CD1c-positive myeloid dendritic cell (primary cell): ENCODE data around the gene GFRA1.
"Not testable (repeated sequence)": the region's sequence is repeated elsewhere in the genome, so short reads cannot be mapped to it uniquely, and the experiment has no call there.

ENCODE experiments used
- DNase-seq: peaks from one replicate; pipeline ENCODE4 v3.0.0-alpha.2; 2016; ENCODE audit errors: extremely low spot score

Gene GFRA1

DNA sequence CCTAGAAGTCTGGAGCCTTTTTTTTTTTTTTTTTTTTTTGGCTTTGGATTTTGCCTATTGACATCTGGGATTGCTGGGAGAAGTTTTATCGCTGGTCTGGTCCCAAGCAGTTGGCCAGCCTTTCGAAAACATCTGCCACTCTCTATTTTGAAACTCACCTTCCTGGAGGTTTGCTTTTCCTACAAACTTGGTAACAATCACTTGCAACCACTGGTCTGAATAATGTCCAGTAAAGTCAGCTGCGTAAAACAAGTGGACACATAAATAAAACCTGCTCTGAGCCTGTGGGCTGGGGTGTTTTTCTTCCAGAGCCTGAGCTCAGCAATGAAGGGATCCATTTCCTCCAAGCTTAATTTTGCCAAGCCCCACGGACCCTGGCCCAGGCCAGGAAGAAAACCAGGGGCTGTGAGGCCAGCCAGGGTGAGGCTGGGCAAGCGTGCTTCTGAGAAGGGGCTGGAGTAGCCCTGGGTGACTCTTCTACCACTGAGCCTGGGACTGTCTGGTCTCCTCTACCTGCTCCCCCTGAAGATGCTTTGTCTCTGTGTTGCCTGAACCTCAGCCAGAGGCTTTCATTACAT, 202.2 kb downstream of the GFRA1 start:
- no peak for DNase-seq

DNA sequence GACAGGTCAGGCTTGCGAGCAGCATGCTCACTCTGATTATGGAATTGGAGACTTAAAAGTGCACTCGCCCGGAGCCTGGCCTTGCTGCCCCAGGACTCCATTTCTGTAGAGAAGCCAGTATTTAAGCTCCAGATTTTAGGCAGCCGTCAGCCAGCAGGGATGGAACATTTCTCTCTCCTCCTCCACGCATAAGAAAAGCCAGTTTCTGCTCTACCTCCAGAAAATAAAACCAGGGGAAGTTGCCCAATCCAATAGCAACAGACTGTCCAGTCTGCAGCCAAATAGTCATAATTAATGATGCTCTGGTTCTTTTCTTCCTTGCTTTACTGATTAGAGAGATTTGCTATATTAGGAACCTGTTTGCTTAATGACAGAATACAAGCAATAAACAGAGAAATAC, 203.2 kb downstream of the GFRA1 start:
- no peak for DNase-seq

DNA sequence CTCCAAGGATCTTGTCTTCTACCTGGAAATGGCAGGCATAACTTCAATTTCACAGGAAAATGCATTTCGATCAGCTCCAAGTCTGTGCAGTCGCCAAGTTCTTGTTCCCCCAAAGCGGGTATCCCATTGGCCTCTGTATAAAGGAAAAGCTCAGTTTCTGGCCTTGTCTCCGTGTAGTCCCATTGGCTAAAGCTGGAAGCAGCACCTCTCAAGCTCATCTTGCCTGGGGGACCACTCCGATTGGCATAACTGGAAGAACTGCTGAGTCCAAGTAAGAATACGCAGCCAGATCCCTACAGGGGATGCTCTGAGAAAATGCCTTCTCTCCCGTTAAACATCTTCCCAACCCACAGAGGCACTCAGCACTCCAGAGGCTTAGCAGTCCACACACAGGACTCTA, 205.2 kb downstream of the GFRA1 start:
- DNase-seq, result no peak

DNA sequence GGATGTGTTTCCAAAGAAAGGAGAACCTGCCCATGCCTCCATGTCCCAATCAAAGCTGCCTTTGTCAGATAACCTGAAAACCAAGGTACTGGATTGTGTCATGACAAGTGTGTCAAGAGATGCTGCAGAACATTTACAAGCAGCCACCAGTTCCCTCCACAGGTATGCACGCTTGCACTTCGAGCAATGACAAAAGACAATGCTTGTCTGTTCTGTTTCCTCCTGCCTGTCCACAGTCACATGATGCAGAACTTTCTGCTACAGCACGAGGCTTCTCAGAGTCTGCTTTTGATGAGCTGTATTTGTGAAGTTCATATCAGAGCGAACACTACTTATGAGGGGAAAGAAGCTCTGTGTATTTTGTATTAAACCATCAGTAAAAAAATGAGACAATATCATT, 209.9 kb downstream of the GFRA1 start:
- DNase-seq, result no peak

DNA sequence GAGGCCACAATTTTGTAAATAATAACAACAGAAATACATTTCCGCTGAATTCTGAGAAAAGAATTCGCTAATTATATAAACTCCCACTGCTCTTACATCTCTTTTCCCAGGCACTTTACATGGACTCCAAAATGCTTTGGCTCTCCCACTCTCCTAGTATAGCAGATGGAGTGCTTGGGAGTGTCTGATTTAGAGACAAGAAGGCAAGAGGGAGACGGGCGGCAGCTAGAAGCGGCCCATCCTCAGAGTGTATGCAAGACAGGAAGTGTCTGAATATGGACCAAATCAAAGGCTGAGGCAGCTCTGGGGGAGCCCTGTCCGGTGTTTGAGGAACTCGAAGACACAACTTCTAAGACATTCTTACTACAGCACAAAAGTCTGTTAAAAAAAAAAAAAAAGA, 212.1 kb downstream of the GFRA1 start:
- no peak for DNase-seq

DNA sequence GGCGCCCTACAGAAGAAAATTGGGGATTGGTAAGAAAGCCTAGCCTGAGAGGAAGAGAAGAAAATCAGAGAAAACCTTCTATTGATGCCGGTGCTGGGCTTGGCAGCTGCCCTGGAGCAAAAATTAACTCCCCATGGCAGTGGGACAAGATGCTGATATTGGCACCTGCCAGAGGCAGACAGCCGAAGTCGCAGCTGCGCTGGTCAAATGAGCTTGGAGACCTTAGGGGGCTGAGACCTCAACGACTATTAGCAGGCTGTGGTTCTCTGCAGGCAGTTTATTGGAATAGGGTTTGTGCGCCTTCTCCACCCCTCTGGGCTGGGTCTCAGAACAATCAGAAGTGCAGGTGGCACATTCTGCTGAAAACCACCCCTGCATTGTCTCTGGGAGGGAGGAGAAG, 213.7 kb downstream of the GFRA1 start:
- DNase-seq, result no peak

DNA sequence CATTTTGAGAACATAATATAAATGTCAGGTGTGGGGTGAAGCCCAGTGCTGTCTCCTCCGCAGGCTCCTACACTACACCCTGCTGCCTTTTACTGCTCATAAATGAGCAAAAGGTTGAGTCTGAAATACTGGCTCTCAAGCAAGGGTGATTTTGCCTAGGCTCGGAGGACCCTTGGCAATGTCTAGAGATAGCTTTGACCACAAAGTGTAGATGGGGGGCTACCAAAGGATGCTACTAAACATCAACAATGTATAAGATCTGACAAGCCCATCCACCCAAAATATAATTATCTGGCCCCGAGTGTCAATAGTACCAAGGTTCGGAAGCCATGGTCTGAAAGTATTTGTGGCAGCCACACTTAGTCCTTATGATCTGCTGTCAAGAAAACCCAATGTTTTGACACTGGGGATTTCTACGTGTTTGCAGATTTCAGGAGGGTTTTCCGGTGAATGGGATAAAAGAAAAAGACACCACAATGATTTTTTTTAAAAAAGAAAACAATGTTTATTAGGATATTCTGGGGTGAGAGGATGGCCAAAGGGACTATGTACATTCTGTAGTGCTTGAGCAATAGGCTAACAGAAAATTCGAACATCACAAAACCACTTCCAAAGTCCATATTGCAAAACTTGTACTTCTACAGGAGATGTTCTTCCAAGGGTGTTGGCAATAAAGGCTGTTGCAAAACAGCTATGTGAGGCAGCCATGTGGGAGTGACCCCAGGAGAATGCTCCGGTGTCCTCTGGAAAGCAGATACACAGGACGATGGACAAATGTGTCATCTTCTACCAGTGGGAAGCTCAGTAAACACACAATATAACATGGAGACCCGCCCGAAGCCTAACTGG, 216.3 kb downstream of the GFRA1 start:
- DNase-seq, result no peak

DNA sequence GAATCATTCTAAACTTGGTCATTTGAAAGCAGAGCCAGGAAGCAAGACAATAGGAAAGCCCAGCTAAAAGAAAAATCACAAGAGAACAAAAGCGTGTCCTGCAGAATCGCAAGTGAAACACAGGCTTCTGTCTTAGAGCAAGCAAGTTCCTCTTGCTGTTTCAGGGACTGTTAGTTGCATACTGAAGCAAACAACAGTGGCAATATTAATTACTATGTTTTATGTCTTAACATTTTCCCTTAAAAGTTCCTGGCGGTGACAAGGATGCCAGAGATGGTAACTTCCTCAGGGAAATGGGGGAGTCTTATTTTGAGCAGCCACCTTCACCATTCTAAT, 217.1 kb downstream of the GFRA1 start:
- DNase-seq, result no peak

DNA sequence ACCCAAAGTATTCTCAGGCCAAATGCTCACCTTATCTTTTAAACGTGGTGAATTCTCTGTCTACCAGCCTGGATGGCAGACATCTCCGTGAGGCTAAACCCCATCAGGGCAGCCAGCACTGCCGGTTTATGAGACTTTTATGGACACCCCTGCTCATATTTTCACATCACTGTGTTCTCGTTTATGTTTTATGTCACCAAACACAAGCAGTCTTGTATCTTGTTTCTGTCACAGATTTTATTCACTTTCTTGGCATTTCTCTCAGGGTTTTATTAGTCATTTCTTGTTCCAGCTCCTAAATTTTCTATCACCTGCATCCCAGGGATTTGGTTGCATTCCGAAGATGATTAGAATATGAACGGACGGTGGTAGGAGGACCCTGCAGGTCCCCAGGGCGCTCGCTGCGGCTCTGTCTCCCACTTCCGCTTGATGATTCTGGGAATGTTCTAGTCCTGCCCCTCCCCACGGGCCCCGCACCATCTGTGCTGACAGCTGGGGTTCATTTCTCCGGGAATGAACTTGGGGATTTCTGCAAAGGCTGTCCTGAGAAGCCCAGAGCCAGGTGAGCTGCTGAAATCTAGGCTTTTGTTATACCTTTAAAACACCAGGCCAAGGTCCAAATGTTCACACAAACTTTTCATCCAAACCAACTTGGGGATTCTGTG, 217.6 kb downstream of the GFRA1 start:
- DNase-seq, result no peak

DNA sequence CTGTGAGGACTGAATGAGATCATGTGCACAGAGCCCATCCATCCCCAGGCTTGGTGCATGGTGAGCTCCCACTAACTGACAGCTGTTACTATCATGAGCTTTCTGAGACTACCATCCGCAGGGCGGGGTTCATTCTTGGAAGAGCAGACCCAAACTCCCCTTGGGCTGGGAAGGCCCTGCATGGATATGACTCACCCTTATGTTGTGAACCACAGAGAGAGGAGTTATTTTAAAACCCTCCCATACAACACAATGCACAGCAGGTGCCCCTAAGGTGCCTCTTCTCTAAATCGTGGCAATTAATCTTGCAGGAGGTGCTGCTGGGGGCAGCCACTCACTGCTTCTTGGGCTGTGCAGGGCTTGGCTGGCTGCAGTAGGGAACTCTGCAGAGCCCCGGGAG, 219.1 kb downstream of the GFRA1 start:
- no peak for DNase-seq

DNA sequence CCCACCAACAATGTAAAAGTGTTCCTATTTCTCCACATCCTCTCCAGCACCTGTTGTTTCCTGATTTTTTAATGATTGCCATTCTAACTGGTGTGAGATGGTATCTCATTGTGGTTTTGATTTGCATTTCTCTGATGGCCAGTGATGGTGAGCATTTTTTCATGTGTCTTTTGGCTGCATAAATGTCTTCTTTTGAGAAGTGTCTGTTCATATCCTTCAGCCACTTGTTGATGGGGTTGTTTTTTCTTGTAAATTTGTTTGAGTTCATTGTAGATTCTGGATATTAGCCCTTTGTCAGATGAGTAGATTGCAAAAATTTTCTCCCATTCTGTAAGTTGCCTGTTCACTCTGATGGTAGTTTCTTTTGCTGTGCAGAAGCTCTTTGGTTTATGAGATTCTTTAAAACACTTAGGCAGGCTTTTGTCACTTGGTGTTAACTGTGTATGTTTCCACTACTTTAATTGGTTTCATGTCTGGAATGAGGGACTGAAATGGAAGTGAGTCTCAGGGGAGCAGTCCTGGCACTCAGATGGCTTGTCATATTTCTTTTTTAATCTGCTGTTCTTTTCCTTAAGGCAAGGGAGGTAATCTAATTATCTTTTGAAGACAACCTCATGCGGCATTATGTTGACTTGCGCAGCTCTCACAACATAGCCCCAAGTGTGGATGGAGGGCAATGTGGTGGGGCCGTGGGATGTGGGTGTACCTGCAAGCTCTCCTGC, 219.8 kb downstream of the GFRA1 start:
- not testable (repeated sequence) for DNase-seq

DNA sequence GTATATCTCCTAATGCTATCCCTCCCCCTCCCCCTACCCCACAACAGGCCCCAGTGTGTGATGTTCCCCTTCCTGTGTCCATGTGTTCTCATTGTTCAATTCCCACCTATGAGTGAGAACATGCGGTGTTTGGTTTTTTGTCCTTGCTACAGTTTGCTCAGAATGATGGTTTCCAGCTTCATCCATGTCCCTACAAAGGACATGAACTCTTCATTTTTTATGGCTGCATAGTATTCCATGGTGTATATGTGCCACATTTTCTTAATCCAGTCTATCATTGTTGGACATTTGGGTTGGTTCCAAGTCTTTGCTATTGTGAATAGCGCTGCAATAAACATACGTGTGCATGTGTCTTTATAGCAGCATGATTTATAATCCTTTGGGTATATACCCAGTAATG, 220.5 kb downstream of the GFRA1 start:
- DNase-seq, result not testable (repeated sequence)

DNA sequence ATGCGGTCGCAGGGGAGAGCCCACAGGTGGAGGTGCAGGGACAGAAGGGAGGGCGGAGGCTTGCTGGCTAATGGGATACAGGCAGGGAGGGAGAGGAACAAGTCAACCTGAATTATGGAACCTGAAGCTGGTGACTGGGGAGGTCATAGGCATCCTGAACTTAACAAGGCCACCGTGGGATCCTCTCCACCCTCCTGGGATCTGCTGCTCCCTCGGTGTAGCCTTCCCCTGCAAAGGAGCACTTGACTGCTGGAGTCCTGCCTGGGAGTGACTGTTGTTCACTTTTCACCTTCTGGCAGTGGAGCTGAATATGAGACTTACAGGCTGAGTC, 223.1 kb downstream of the GFRA1 start:
- no peak for DNase-seq

DNA sequence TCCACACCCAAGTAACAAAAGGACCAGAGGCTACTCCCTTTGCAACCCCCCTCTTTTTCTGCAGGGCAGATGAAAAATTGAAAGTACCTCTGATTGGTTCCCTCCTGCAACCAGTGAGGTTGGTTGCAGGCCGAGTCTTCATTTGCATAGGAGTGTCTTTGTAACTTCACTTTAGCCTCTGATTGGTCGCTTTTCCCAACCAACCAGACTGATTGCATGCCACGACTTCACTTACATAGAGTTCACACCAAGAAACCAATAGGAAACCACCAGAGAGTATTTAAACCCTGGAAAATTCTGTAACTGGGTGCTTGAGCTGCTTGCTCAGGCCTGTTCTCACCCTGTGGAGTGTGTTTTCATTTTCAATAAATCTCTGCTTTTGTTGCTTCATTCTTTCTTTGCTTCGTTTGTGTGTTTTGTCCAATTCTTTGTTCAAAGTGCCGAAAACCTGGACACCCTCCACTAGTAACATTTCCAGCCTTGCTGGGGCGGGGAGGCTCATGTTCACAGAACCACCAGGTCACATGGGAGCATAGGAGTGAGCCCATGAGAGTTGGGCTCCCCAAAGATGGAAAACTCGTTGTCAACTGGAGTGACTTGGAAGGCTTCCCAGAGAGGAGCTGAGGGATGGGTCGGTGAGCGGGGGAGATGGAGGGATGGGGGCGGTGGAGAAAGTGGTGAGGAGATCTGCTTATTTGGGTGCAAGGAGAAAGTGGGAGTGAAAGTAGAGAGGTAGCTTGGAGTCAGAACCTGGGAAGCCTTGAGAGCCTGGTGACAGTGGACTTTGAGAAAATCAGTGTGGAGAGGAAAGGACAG, 223.6 kb downstream of the GFRA1 start:
- DNase-seq, result no peak

DNA sequence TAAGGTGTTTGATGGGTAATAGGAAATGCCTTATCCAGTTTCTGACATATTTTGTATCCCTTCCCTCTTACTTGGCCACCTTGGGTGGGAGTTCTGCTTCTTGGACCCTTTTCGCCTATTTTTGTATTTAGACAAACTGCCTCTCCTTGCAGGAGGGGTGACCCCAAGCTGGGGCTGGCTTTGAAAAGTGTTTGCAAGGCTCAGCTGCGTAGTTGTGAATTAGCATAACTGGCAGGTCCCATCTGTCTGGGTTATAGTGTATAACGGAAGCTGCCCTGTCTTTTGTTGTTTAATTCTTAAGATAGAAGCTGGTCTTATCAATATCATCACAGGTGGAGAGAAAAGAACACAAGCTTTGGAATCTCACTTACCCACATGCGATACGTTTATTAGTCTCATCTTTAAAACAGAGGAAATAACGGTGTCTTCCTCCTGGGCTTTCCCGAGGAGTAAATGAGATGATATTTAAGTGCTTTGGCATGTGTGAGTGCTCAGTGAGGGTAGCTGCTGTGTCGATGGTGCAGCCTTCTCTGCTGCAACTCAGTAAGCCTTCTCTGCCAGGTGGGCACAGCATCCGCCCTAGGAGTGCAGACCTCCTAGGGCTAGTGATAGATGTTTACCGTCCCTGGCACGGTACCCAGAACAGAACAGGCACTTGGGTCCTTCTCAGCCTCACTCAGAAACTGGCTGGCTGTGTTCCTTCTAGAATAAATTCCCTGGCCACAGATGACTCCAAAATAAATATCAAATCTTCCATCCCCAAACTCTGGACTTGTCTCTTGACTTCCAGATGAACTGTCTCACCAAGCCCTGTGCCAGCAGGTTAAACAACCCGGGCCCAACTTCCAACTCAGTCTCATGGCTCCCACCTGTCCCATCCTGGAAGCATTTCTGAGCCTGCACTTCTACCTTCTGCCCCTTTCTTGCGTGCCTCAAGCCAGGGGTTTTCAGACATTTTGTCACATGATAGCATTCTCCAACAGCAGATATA, 227.3 kb downstream of the GFRA1 start:
- DNase-seq, result no peak

DNA sequence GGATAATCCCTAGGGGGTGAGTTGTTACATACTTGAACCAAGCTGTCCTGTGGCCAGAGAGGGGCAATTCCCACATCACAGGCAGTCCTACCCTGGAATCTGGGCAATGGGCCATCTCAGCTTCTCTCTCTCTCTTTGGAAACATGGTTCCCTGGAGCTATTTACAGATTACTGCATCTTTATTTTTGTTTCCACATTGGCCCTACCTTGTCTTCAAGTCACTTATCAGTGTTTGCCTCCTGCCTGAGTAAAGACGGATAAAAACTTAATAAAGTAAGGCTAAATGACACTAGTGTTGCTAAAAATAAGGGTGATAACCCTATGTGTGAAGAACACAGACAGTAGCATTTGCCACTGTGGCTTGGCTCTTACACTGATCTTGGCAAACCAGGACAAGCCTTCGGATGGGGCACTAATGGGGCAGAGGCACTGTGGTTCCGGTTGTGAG, 228.2 kb downstream of the GFRA1 start:
- no peak for DNase-seq

DNA sequence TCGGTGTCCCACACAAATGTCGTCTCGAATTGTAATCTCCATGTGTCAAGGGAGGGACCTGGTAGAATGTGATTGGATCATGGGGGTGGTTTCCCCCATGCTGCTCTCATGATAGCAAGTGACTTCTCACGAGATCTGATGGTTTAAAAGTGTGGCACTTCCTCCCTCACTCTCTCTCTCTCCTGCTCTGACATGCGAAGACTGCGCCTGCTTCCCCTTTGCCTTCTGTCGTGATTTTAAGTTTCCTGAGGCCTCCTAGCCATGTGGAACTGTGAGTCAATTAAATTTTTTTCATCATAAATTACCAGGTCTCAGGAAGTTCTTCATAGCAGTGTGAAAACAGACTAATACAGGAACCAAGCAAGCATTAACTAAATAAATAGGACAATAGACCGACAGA, 229.1 kb downstream of the GFRA1 start:
- no peak for DNase-seq

DNA sequence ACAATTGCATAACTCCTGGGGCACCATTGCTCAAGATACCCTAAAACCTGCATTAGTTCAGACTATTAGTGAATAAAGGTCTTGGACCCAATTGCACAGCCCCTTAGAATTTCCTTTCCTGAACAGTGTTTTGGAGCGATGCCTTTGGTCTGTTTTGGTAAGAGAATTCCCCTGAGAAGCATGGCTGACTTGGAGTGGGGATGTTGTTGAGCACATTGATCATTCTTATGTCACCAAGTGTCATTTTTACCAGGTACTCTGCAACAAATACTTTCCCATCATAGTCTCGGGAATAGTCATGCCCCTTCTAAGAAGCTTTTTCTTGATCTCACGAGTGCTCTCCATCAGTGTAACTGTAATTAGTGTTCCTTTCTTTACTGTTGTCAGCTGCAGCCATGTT, 229.7 kb downstream of the GFRA1 start:
- DNase-seq, result no peak

DNA sequence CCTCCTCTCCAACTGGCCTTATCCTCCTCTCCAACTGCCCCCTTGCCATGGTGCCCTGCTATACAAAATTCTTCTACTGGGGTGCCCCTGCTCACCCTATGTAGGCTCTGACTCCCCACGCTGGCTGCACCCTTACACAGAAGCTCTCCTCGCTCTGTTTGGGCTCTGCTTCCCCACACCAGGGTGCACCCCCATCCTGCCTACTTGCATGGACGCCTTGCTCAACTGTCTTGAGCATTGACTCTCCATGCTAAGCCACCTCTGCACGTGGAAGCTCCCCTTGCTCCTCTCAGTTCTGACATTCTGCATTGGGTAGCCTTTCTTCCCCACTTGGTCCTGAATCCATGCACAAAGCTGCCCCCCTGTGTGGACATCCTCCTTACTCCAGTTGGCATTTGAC, 231.1 kb downstream of the GFRA1 start:
- no peak for DNase-seq

DNA sequence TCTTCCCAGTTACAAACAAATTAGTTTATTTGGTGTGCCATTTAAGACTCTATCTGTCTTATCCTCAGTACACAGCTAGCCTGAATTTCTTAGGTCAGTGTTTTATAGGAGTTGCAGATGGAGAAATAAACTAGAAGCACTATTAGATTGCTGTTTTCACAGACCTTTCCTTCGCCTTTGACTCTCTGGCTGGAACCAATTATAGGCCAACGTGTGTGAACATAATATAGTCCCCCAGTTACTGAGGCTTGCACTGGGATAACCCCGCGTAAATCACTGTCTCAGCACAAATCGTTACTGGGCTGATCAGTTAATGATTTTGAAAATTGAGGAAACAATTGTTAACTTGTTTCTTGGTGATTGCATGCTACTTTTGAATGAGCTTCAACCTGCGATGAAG, 233.4 kb downstream of the GFRA1 start:
- no peak for DNase-seq

DNA sequence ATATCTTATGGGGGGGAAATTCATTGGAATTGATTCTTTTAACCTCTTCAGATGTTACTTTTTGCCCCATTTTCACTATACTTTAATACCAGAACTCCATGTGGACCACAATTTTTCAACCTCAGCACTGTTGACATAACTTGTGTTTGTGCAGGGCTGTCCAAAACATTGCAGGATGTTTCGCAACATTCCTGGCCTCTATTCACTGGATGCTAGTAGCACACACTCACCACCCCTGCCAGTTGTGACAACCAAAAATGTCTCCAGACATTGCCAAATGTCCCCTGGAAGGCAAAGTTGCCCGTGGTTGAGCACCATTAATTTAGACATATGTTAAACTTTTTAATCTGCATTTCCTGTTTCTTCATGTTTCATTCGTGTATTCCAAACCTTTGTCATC, 234.7 kb downstream of the GFRA1 start:
- no peak for DNase-seq
